Central memory CD8-positive, alpha-beta T cell (primary cell): ENCODE results near the gene PC.
"Not testable (repeated sequence)": the region's sequence is repeated elsewhere in the genome, so short reads cannot be mapped to it uniquely, and the experiment has no call there.

Experiments
- ATAC-seq: fragments of 150-1000 bp; cut with Tn5 transposase; replicated peaks from 2 replicates; pipeline ENCODE4 v1.10.0; 2022; ENCODE audit warnings: mild to moderate bottlenecking, moderate FRiP score, moderate number of reproducible peaks; ENCODE audit not compliant: poor library complexity, severe bottlenecking; ENCODE audit errors: extremely low read depth
- DNase-seq, 2 donors: peaks; one replicate each; pipeline ENCODE4 v3.0.0; 2021; ENCODE audit warnings: low spot score in 2 of 2
- H3K27ac Mint-ChIP-seq: one replicate; pipeline ENCODE4 v1.8.0; 2022; ENCODE audit warnings: low read depth, mild to moderate bottlenecking, moderate library complexity, mixed read lengths
- H3K27me3 Mint-ChIP-seq: one replicate; pipeline ENCODE4 v1.8.0; 2022; ENCODE audit warnings: mixed read lengths
- H3K36me3 Mint-ChIP-seq: one replicate; pipeline ENCODE4 v1.8.0; 2022; ENCODE audit warnings: mild to moderate bottlenecking, moderate library complexity, mixed read lengths; ENCODE audit not compliant: insufficient read depth
- H3K4me1 Mint-ChIP-seq: one replicate; pipeline ENCODE4 v1.8.0; 2022; ENCODE audit warnings: mixed read lengths
- H3K4me3 Mint-ChIP-seq: one replicate; pipeline ENCODE4 v1.8.0; 2022; ENCODE audit warnings: mild to moderate bottlenecking, moderate library complexity, mixed read lengths
- H3K9me3 Mint-ChIP-seq: one replicate; pipeline ENCODE4 v1.8.0; 2022; ENCODE audit warnings: mixed read lengths

The PC gene

GRCh38 chr11:66958232-66958955, at the start of gene PC:
TSS of gene PC (minus strand) at chr11:66958383. CDS start at chr11:66872159, 86,224 bp downstream.
- peak; percentile 98 for ATAC-seq
- Mint-ChIP-seq H3K9me3 (no peaks in the 10 kb centered on the region), H3K27me3 (no peaks in the 10 kb centered on the region), H3K4me1 (peaks cover 16% of the 10 kb centered on the region), H3K36me3 (peaks cover 2% of the 10 kb centered on the region), H3K4me3 (peak within 1 kb of the TSS; percentile 83), H3K27ac (peak within 1 kb of the TSS; percentile 82)
- DNase-seq: peak; percentile 88 to 94

DNA sequence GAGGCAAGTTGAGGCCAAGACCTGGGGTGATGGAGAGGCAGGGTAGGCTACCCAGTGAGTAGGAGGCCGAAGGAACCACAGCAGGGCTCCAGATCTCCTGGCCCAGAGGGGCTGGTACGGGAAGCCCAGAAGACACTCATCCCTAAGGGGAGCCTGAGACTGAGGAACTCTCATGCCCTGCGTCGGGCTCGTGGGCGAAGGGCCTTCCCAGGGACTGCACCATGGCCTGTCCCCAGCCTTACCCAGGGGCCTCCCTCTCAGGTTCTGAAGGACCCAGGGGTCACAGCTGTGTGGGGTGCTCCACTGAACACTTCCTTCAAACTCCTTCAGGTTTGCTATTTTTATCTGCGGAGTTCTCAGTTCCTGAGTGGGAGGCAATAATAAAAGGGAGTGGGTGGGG, 48.9 kb upstream of the PC start:
- Mint-ChIP-seq H3K27ac (no peak overlapping the region), H3K36me3 (no peaks in the 10 kb centered on the region), H3K27me3 (no peaks in the 10 kb centered on the region), H3K4me3 (no peak overlapping the region), H3K9me3 (no peaks in the 10 kb centered on the region), H3K4me1 (peaks cover 7% of the 10 kb centered on the region)
- DNase-seq (no peak), ATAC-seq (no peak)

- no peak overlapping the region for H3K4me3 Mint-ChIP-seq
- ATAC-seq (no peak), DNase-seq (no peak)
- H3K36me3 Mint-ChIP-seq: no peaks in the 10 kb centered on the region
- peaks cover 7% of the 10 kb centered on the region for H3K4me1 Mint-ChIP-seq
- no peak overlapping the region for H3K27ac Mint-ChIP-seq
- no peaks in the 10 kb centered on the region for H3K9me3 Mint-ChIP-seq
- H3K27me3 Mint-ChIP-seq: no peaks in the 10 kb centered on the region
These were observed 48.1 kb upstream of the PC start for GRCh38 chr11:67006029-67006884.

- not testable (repeated sequence) for H3K36me3 Mint-ChIP-seq, H3K4me3 Mint-ChIP-seq, H3K9me3 Mint-ChIP-seq, H3K27me3 Mint-ChIP-seq, DNase-seq, H3K4me1 Mint-ChIP-seq, H3K27ac Mint-ChIP-seq, ATAC-seq
These were observed 47.0 kb upstream of the PC start for GRCh38 chr11:67005200-67005599.

DNA sequence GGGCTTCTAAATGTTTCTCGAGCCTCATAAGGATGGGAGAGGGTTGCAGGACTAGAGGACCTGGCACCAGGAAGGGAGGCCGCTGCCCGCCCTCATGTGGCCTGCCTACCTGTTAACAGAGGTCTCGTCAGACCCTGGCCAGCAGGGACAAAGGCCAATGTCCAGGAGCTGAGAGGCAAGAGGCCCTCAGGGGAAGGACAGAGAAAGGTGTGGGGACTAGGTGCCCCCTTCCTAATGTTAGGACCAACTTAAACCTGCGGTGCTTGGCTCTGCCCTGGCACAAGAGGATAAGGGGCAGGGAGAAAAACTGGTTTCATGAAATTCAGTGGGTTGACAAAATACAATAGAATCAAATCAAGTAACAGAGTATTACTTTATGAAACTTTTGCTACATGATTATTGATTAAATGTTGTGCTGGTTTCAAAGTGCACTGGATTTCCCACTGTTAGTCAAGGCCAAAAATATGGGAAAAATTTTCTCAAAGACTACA, 44.8 kb upstream of the PC start:
- DNase-seq (no peak), ATAC-seq (no peak)
- H3K9me3 Mint-ChIP-seq: no peaks in the 10 kb centered on the region
- no peaks in the 10 kb centered on the region for H3K27me3 Mint-ChIP-seq
- H3K36me3 Mint-ChIP-seq: no peaks in the 10 kb centered on the region
- H3K4me1 Mint-ChIP-seq: peaks cover 7% of the 10 kb centered on the region
- H3K27ac Mint-ChIP-seq: no peak overlapping the region
- H3K4me3 Mint-ChIP-seq: no peak overlapping the region

DNA sequence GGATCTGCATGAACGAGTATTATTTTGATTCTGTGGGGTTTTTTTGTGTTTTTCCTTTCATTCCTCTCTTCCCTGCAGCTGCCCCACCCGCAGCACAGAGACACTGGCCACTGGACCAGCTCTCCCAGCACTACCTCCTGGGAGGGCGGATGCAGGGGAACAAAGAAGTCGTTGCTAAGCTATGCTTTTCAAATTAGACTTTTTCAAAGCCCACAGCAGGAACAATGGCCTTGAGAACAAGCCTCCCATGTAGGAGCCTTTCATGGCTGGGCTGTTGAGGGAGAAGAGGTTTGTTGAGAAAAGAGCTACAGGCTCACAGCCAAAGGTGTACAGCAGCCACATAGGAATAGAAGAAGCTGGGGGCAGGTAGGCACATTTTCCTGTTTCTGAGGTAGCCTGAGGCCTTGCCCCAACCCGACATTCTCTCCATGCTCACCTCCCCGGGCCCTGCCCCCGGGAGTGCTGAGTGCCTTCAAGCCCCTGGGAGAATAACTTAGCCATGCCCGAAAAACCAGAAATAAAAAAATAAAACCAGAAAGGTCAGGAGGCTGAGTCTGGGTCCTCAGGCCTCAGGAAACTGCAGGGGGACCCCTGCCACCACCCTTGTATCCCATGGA, 44.2 kb upstream of the PC start:
- Mint-ChIP-seq H3K36me3 (no peaks in the 10 kb centered on the region), H3K27me3 (peaks cover under 1% of the 10 kb centered on the region), H3K27ac (no peak overlapping the region), H3K4me3 (no peak overlapping the region), H3K9me3 (no peaks in the 10 kb centered on the region), H3K4me1 (peaks cover 7% of the 10 kb centered on the region)
- ATAC-seq (no peak), DNase-seq (no peak)

DNA sequence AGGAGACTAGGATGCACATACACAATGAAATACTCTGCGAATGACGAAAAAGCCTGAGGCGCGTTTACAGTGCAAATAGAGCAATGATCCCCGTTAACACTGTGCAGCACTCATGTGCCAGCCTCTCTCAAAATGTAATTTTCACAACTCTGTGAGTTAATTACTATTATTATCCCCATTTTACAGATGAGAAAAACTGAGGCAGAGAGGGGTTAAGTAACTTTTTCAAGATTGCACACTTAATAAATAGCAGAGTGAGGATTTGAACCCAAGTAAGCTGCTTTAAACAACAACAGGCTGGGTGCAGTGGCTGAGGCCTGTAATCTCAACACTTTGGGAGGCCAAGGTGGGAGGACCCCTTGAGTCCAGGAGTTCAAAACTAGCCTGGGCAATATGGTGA, 43.1 kb upstream of the PC start:
- Mint-ChIP-seq H3K9me3 (no peaks in the 10 kb centered on the region), H3K4me1 (peaks cover 2% of the 10 kb centered on the region), H3K4me3 (no peak overlapping the region), H3K27ac (no peak overlapping the region), H3K36me3 (no peaks in the 10 kb centered on the region), H3K27me3 (peaks cover 11% of the 10 kb centered on the region)
- ATAC-seq (no peak), DNase-seq (no peak)

GRCh38 chr11:66999555-66999954, 41.4 kb upstream of the PC start:
- Mint-ChIP-seq H3K9me3 (no peaks in the 10 kb centered on the region), H3K27me3 (peaks cover 13% of the 10 kb centered on the region), H3K36me3 (no peaks in the 10 kb centered on the region), H3K4me1 (no peaks in the 10 kb centered on the region), H3K27ac (no peak overlapping the region), H3K4me3 (no peak overlapping the region)
- ATAC-seq: no peak
- no peak for DNase-seq

DNA sequence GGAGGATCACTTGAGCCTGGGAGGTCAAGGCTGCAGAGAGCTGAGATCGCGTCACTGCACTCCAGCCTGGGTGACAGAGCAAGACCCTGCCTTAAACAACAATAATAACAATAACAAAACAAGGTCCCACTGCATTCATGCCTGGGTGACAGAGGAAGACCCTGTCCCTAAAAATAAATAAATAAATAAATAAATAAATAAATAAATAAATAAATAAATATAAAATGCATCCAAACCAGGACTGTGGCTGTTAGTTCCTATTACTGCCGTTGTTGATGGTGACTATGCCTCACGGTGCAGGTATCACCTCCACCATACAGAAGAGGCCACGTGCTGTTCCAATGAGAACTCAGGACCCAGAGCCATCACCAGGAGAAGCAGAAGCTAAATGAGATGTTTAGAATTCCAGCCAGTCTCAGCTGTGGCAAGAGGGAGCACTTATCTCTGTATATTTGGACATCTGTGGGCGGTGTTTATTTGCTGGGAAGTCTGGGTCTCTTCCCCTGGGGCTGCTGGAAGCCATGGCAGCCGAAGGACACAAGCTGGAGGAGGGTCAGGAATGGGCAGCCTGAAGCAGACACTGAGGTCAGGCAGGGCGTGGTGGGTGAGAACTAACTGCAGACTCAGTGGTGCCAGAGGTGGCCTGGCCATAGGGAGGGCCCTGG, 38.6 kb upstream of the PC start:
- H3K9me3 Mint-ChIP-seq: no peaks in the 10 kb centered on the region
- peaks cover 35% of the 10 kb centered on the region for H3K27me3 Mint-ChIP-seq
- ATAC-seq: no peak
- DNase-seq: no peak
- H3K4me1 Mint-ChIP-seq: no peaks in the 10 kb centered on the region
- H3K27ac Mint-ChIP-seq: no peak overlapping the region
- H3K36me3 Mint-ChIP-seq: no peaks in the 10 kb centered on the region
- no peak overlapping the region for H3K4me3 Mint-ChIP-seq

GRCh38 chr11:66992041-66992440, 33.9 kb upstream of the PC start:
- Mint-ChIP-seq H3K4me3 (no peak overlapping the region), H3K4me1 (no peaks in the 10 kb centered on the region), H3K9me3 (no peaks in the 10 kb centered on the region), H3K27me3 (peaks cover 44% of the 10 kb centered on the region), H3K36me3 (no peaks in the 10 kb centered on the region), H3K27ac (no peak overlapping the region)
- DNase-seq (no peak), ATAC-seq (no peak)

DNA sequence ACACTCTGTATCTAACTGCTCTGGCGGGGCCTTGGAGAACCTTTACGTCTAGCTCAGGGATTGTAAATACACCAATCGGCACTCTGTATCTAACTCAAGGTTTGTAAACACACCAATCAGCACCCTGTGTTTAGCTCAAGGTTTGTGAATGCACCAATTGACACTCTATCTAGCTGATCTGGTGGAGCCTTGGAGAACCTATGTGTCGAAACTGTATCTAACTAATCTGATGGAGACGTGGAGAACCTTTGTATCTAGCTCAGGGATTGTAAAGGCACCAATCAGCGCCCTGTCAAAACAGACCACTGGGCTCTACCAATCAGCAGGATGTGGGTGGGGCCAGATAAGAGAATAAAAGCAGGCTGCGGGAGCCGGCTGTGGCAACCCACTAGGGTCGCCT, 31.2 kb upstream of the PC start:
- not testable (repeated sequence) for ATAC-seq, H3K36me3 Mint-ChIP-seq, H3K27ac Mint-ChIP-seq, DNase-seq, H3K4me3 Mint-ChIP-seq, H3K4me1 Mint-ChIP-seq, H3K9me3 Mint-ChIP-seq
- H3K27me3 Mint-ChIP-seq: peaks cover 43% of the 10 kb centered on the region

DNA sequence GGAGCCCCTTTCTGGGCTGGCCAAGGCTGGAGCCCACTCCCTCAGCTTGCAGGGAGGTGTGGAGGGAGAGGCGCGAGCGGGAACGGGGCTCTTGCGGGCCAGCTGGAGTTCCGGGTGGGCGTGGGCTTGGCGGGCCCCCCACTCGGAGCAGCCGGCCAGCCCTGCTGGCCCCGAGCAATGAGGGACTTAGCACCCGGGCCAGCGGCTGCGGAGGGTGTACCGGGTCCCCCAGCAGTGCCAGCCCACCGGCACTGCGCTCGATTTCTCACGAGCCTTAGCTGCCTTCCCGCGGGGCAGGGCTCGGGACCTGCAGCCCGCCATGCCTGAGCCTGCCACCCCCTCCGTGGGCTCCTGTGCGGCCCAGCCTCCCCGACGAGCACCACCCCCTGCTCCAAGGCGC, 30.6 kb upstream of the PC start:
- DNase-seq, H3K36me3 Mint-ChIP-seq, H3K27ac Mint-ChIP-seq, H3K4me3 Mint-ChIP-seq, H3K4me1 Mint-ChIP-seq, ATAC-seq, H3K9me3 Mint-ChIP-seq: not testable (repeated sequence)
- H3K27me3 Mint-ChIP-seq: peaks cover 40% of the 10 kb centered on the region
